ENCODE results near the gene SMPD3.

Gene SMPD3

DNA sequence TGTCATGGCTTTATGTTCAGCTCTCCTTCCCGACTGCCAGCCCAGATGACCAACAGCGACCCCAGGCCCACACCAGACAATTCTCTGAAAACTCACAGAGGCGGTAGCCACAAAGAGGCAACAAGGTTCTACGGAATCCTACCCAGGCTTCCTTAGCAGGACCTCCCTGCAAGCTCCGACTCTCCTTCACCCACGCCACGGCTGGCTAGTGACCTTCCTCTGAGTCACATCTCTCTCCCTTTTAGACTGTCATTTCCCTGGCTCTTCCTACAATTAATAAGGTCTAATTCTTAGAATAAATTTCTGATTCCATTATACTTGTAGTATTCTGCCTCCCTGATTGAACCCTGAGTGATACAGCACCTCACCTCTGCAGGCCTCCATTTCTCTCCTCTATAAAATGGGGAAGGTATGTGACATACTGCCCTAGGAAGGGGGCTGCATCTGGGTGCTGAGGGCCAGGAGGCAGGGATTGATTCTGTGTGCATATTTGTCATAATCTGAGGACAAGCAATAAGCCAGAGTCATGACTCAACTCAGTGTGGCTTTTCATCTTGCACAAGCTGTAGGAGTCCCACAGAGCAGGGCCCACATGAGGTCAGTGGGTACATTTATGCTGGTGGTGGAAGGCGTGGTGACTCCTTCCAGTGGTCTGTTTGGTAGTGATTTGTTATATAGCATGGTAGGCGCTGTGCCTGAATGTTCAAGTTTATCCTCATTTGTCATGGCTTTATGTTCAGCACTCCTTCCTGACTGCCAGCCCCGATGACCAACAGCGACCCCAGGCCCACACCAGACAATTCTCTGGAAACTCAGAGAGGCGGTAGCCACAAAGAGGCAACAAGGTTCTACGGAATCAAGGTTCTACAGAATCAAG, 46.2 kb downstream of the SMPD3 start:
- DNase-seq, result peak; percentile 28

DNA sequence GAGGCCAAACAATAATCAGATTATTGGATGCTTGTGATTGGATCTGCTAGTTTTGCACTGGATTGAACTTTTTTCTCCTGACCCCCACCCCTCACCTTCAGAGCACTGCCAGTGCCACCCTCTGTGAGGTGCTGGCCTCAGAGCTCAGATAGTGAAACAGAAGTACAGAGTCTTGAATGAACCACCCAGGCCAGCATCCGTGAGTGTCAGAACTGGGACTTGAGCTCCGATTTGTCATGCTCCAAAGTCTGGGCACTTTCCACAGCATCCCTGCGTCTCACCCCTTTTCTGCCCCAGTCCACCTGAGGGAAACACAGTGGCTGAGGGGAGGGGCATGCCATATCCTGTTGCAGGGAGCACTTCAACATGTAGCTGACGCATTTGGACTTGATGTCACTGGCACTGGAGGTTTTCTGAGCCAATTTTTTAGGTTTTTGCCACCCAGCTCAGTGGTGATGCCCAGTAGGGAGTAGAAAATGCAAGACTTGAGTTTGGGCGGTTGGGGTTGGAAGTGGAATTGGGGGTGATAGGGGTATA, 47.3 kb downstream of the SMPD3 start:
- no peak for DNase-seq

DNA sequence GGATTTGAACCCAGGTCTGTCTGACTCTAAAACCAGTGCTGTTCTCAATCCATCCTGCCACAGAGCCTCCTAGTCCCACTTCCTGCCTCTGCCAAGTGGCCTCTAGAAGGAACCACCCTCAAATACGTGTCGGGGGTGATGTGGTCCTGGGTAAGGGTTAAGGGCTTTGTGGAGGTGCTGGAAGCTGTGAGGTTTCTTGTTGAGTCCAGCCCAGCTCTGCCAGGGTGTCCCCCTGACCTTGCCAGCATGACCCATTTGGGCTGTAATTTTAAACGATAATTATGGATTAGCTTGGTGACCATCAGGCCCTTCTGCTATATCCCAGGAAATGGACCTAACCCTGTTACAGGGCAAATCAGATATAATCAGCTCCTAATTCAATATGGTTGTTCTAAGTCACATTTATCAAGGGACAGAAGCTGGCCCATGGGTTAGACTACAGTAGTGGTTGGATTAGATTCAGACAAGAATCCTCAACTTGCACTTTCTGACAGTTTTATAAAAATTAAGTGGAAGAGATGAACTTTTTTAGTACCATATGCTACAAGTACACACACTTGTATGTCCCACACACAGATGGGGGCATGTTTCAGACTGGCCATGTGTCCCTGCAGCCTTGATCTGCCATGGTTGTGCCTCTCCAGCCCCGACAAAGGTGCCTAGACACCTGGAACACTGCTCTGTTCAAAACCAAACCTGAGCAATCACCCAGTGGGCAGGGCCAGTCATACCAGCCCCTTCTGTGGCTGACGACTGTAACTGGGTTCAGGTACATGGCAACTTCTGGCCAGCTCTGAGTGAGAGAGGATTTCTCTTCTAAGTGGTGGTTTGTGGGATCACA, 48.0 kb downstream of the SMPD3 start:
- peak; percentile 55 for DNase-seq

DNA sequence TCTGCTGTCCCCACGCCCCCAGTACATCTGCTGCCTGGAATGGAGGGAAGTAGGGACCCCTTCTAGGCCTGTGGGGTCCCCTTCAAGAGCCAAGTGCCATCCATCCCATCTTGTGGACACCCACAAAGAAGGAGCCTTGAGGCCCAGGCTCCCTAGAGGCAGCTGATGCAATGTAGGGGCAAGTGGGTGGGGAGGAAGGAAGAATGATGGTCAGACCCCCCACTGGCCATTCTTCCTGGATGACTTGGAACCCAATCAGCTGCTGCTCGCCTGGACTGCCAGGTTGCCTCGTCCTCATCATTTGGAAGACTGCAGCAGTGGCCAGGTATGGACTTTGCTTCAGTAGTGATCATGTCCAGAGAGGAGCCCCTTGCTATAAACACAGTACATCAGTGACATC, 48.9 kb downstream of the SMPD3 start:
- no peak for DNase-seq

DNA sequence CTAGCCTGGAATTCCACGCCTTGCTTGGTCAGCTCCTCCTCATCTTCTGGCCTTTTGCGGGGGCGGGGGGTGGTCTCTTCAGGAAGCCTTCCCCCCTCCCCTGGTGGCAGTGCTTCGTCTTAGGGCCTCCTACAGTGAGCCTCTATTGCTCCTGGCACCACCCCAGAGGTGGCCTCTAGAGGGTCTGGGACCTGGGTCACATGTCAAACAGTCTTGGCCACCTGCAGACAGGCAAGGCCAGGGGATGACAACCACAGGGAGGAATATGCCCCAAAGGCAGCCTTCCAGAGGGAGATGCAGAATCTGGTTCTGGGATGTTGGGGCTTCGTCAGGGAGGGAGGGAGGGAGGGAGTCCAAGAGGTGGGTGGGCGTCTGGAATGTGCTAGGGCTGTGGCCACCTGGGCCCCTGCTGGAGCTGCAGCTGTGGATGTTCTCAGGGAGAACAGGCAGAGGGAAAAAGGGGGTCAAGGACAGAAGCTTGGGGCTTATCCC, 50.6 kb downstream of the SMPD3 start:
- DNase-seq, result no peak

DNA sequence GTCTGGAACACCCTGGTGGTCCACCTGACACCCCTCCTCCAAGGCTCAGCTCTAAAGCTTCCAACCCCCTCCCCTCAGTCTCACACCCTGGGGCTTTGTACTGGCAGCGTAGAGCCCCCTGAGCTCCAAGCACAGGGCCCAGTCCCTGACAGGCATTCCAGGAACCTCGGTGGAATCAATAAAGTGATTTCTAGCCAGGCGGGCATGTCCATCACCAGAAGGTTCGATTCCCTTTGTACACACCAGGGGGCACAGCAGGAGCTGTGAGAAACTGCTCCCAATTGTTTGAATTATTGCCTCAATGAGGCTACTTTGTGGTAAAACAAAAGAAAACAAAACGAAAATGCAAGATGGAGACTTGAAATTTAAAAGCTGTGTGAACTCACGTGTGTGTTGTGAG, 51.8 kb downstream of the SMPD3 start:
- DNase-seq, result peak; percentile 58

DNA sequence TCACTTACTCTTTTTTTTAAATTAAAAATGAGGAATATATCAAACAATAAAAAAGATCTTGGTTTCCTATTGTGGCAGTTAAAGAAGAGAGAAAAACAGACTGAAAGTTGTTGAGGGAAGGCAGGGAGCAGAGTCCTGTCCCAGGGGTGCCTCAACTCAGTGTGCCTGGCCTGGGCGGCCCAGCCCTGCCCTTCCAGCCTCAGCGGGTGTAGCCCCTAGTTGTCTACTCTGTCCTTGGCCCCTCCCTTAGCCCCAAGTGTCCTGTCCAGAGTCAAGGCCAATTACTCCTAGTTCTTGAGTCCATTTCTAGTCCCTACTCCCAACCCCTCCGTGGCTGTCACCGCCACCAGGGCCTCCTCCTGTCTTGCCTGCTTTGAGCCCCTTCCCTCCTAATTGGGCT, 52.5 kb downstream of the SMPD3 start:
- DNase-seq, result no peak

DNA sequence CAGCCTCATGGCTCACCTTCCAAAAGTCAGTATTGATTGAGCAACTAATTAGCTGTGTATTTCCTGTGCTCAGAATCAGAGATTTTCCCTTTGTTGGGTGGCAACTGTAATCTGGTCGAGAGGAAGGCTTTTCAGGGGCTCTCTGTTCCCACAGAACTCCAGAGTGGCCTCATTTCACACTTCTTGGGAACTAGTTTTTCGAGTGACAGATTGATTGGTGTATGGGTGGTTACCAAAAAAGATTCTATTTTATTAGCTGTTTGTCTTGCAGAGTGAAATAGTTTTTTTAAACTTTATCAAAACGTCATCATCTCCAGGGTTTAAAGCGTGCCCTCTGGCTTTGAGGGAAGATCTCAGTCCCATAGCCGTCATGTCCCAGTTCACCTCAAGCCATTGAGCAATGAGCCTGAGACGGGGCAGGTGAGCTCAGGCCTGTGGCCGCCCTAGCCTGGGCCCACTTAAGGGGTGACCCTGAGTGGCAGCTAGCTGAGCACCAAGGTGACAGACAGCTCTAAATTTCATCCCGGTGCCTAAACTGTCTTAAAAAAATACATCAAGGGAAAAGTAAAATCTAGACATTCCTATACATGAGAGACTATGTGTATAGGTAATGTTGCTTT, 53.0 kb downstream of the SMPD3 start:
- DNase-seq, result no peak

DNA sequence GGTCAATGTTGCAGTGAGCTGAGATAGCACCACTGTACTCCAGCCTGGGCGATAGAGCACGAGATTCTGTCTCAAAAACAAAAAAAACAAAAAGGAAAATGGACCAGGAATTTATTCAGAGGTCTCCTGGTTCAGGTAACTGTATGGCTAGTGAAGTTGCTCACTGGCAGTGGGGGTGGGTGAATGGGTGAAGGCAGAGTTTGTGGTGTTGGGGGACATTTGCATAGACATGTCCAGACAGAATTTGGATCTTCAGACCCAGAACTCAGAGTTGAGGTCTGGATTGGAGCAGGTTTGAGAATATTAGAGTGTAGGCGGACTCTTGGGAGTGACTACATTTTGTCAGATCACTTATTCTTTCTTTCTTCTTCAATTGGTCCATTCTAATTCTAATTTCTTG, 55.0 kb downstream of the SMPD3 start:
- DNase-seq, result no peak

DNA sequence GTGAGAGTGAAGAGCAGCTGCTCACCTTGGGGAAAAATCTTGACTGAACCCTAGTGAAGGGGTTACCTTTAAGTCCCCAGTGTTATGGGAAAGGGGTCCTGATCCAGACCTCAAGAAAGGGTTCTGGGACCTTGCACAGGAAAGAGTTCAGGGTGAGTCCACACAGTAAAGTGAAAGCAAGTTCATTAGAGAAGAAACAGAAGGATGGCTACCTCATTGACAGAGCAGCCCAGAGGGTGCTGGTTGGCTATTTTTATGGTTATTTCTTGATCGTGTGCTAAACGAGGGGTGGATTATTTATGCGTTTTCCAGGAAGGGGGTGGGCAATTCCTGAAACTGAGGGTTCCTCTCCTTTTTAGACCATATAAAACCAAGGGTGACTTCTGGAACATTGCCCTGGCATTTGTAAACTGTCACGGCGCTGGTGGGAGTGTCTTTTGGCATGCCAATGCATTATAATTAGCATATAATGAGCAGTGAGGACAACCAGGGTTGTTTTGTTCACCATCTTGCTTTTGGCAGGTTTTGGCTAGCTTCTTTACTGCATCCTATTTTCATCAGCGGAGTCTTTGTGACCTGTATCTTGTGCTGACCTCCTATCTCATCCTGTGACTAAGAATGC, 58.4 kb downstream of the SMPD3 start:
- DNase-seq, result no peak

DNA sequence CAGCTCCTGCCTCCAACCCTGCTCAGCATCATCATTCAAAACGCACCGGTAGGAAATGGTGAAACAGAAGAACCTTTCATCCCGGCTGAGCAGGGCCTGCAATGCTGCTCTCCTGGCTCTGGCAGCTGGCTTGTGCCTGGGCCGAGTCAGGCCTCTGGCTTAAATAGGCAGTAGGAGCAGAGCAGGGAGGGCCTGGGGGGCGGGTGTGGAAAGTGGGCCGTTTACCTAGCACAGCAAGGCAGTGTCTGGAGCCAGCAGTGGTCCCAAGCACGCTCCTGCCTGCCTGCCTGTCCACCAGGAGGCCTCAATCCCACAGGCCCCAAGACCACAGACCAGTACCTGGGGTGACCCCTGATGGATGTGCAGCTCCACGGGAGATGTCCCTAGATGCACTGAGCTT, 59.3 kb downstream of the SMPD3 start:
- no peak for DNase-seq

DNA sequence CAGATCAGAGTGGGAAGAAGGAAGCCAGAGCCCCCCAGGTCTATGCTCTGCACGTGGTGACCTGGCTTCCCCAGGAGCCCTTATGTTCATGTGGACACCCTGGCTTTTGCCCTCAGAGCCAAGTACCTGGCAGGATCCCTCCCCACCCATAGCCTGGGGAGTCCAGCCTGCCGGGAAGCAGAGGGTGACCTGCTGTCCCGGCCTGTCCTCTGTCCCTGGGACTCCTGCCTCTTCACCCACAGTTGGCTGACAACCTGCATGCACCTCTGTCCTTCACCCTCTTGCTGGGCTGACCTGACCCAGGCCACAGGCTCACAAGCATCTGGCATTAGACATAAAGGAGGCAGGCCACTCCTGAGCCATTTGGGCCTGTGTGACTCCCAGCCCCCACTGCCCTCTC, 60.2 kb downstream of the SMPD3 start:
- no peak for DNase-seq

DNA sequence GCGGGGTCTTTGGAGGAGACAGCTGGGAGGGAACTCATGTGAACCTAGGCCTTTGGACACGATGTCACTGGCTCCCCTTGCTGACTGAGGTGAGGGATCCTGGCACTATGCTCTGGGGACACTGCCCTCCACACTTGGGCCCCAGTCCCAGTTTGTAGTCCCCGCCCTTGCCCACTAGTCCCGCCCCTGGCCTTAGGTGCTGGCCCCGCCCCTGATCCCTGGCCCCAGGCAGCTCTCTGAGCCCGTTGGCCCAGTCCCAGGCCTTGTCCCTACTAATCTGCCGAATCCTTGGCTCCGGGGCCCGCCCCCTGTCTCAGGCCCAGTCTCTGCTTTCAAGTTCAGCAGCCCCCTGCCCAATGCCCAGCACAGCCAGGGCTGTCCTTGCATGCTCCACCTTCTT, 61.0 kb downstream of the SMPD3 start:
- no peak for DNase-seq

DNA sequence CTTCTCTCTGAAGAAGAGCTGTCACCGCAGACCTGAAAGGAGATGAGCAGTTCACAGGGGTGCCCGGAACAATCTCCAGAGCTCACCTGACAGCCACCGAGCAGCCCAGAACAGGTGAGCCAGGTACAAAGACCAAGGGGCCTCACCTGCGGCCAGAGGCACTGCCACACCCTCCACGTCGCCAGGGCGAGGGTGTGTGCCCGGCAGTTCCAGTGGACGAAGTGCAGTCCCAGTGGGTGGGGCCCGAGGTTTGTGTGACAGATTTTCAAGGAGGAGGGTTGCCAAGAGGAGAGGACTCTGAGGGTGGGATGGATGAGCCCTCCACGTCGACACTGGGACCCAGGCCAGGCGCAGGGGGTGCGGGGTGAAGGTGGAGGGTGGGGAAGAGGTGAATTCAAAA, 61.7 kb downstream of the SMPD3 start:
- no peak for DNase-seq

DNA sequence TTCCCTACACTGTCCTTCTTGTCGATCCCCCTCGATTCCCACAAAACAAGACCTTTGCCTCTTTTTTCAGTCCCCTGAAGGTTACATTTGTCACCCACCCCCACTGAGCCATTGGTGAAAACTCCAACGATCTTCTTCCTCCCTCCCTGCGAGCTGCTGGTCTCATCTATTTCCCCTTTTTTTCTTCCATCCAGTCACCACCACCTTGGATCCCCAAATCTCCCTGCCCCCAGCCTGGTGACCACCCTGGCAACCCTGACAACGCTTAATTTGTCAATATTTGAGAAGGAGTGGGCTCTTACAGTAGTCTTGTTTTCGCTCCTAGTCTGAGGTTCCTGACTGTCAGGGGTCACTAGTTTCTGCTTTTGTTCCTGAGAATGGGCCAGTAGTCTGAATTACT, 62.9 kb downstream of the SMPD3 start:
- DNase-seq, result no peak

DNA sequence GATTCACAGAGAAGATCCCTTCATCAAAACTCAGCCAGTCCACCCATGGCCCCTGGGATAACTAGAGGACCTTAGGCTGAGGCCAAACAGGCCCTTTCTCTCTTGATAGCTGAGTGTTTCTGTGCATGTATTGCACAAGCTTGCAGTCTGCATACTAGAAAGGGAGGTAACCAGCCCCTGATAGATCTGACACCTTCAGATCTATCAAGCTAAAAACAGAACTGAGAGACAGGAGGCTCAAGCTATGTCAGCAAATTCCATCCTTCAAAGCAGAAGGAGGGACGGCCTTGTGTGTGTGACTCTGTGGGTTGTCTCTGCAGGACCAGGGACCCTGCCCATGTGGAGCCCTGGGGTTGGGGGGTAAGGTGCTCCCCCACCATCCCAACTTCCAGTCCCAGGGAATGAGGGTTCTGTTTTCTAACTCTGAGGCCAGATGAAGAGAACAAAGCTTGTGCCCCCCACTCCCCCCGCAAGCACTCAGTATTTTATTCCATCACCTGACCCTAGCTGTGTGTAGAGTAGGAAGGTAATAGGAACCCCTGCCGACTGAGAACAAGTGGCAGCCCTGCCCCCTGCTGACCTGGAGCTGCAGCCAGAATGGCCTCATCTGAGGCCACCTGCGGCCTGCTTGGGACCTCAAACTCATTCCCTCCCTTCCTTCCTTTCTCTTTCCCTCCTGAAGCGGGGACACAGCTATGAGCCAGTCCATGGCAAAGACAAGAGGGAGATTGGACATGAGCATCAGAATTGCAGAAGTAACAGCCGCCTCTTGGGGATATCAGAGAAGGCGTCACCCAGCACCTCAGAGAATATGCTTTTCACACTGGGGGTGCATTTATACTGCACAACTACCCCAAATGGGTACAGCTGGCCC, 63.8 kb downstream of the SMPD3 start:
- DNase-seq, result no peak

DNA sequence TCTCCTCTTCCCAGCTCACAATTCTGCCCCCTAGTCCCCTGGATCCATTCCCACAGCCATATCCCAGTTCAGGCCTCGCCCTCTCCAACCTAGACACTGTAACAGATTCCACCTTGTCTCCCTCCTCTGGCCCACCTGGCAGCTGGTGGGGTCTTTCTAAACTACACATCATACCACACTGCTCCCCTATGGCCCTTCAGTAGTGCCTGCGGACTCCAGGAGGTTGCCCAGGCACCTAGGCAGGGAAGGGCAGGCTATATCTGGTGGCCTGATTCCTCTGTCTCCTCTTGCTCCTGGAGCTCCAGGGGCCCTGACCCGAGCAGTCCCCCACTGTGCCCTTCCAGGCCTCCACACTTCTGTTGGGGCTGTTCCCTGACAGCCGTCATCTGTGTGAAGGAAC, 64.5 kb downstream of the SMPD3 start:
- no peak for DNase-seq

DNA sequence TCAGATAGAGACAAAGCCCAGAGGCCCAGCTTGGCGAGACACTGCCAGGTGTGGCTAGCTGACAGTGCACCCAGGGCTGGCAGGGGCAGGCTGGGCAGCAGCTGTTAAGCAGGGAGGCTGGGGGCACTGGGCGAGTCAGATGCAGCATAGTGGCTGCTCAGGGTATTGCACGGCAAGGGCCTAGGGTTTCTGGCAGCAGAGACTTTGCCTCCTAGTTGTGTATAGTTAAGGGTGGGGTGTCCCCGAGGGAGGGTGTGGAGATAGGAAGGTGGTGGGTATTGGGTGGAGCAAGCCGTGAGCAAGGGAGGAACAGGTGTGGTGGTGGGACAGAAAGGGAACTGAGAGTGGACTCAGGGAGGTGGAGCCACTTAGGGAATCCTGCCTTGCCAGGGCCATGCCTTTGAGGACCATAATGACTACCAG, 66.0 kb downstream of the SMPD3 start:
- DNase-seq, result peak; percentile 42

DNA sequence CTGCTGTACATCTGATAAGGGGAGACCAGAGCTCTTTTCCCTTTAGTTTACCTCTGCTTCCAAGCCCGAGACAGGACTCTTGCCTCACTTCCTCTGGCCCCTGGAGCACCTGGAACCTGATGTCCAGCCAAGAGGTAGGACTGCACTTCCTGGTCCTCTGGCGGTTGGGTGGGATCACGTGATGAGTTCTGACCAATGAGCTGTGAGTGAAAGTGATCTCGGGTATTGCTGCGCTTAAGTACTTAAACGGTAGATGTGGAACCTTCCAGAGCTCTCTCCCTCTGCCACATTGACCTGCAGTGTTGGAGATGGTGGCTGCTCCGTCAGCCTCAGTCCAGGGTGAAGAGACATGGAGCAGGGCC, 67.0 kb downstream of the SMPD3 start:
- no peak for DNase-seq

DNA sequence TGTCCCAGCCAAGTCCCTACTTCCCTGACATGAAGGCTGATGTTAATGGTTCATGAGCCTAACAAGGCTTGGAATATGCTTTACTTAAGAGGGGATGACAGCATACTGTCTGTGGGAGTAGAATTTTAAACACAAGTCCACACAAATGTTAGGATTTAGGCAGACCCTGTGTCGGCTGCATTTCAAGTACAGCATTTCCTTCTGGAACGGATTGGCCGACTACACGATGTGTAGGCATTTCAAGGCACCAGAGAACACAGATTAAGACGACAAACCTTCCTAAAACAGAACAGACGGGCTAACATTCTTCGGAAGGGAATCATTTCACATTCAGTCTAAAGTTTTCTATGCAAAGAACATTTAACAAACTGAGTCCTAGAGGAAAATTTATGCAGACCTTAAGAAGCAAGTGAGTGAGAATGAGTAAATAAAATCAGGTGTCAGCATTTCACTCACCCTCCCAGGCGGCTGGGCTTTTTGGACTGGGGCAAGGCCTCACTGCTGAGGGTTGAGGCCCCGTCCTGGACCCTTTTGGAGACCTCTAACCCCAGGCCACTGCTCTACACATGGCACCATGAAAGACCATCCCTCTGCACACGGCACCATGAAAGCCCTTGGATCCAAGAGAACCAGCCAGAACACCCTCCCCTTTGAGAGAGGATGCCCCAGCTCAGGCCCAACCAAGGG, 67.5 kb downstream of the SMPD3 start:
- DNase-seq, result no peak

DNA sequence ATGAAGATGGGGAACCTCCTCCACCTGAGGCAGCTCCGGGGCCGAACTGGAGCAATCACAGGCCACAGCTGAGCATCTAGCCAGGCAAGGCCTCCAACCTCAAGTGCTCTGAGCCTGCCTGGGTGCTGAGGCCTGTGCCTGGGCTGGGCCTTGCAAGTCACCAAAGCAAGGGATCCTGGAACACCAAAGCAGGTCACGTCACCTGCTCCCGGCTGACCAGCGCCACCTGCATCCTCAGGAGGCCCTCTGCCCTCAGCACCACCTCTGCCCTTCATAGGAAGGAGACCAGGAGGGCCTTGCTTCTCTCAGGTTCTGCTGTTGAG, 68.0 kb downstream of the SMPD3 start:
- DNase-seq, result no peak
